ENCODE measurements around the gene CRYBG2.

The CRYBG2 gene

GRCh38 chr1:26346274-26347033, 7.5 kb downstream of the CRYBG2 start:
- TF ChIP-seq, protein P1, sequence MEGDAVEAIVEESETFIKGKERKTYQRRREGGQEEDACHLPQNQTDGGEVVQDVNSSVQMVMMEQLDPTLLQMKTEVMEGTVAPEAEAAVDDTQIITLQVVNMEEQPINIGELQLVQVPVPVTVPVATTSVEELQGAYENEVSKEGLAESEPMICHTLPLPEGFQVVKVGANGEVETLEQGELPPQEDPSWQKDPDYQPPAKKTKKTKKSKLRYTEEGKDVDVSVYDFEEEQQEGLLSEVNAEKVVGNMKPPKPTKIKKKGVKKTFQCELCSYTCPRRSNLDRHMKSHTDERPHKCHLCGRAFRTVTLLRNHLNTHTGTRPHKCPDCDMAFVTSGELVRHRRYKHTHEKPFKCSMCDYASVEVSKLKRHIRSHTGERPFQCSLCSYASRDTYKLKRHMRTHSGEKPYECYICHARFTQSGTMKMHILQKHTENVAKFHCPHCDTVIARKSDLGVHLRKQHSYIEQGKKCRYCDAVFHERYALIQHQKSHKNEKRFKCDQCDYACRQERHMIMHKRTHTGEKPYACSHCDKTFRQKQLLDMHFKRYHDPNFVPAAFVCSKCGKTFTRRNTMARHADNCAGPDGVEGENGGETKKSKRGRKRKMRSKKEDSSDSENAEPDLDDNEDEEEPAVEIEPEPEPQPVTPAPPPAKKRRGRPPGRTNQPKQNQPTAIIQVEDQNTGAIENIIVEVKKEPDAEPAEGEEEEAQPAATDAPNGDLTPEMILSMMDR (IDR thresholded peaks at IDR 0.05; ENCODE audit: control extremely low read depth, extremely low read depth, low read depth, missing control alignments), result no peak
- no peak for DNase-seq (ENCODE audit: extremely low spot score)
- ChIA-PET CTCF (interaction anchor here (0.7 to 5.5 kb wide), 7 partner anchors 16 to 310 kb away, joined by 3 to 30 read pairs (median 4); no protein-coding TSS in a partner anchor), POLR2A (no interaction called here)

DNA sequence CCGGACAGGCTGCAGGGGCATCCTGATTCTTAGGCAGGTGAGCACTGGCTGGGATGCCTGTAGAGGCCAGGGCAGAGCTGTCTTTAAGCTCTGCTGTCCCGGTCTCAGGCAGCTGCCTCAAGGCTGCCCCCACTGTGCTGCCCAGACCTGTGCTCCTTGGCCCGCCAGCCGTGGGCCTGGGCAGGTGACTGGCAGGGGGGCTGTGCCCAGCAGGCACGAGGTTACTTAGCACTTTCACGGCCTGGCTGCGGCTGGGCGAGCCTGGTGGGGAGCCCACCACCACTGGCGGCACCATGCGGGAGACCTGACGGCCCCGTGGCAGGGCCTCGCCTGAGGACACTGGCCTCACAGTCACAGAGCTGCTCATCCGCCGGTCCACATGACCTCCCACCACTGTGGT, 8.2 kb downstream of the CRYBG2 start:
- DNase-seq (ENCODE audit: extremely low spot score), result no peak
- POLR2A ChIA-PET, result no interaction called here
- CTCF ChIA-PET, result interaction anchor here (1.1 to 1.8 kb wide), 4 partner anchors 16 to 309 kb away, joined by 3 to 6 read pairs (median 5); no protein-coding TSS in a partner anchor
- TF ChIP-seq, protein P1 (IDR thresholded peaks at IDR 0.05; ENCODE audit: control extremely low read depth, extremely low read depth, low read depth, missing control alignments), result no peak

DNA sequence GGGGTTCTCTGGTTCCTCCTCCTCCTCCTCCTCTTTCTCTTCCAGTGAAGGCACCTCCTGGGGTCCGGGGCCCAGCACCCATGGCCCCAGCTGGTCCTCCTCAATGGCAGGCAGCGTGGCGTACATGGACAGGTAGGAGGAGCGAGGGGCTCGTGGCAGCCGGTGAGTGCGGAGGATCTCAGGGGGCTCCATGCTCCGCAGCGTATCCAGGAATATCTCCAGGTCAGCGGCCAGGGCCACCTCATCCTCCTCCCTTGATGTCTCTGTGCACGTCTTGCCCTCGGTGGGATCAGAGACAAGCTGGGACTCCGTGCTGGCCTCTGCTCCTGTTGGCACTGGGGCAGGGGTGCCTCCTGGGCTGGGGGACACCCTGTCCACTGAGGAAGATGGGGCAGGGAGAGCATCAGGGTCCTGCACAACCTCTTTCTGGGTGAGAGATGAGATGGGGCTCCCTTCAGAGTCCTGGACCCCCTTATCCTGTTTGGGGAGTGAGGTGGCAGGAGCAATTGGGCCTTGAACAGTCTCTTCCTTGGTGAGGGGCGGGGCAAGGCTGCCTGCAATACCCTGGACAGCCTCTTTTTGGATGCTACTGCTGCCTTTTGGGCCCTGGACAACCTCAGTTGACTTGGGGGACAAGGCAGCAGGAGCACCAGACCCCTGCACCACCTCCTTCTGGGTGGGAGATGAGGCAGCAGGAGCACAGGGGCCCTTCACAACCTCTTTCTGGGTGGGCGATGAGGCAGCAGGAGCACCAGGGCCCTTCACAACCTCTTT, 9.6 kb downstream of the CRYBG2 start:
- TF ChIP-seq, protein P1 (IDR thresholded peaks at IDR 0.05; ENCODE audit: control extremely low read depth, extremely low read depth, low read depth, missing control alignments), result no peak
- ChIA-PET CTCF (interaction anchor here (0.7 to 1.3 kb wide), 4 partner anchors 14 to 59 kb away, joined by 3 to 4 read pairs (median 3); no protein-coding TSS in a partner anchor), POLR2A (no interaction called here)
- no peak for DNase-seq (ENCODE audit: extremely low spot score)

DNA sequence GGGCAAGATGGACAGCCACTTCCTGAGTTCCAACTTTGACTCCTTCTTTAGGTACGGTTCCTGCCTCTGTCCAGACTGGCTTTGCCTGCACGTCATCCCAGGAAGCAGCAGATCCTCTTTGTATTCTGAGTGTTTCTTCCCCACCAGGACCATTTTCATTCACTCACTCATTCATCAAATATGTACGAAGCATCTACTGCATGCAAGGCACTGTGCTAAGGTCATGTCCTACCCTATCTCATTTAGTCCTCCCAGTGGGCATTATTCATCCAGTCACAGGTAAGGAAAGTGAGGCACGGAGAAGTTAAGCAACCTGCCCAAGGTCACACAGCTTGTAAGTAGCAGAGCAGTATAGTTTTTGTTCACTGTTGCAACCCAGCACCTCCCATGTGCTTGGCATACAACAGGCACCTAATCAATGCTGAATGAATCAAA, 13.9 kb downstream of the CRYBG2 start:
- ChIA-PET CTCF (interaction anchor here (1.3 to 3.3 kb wide), 3 partner anchors 18 to 65 kb away, joined by 3 to 10 read pairs (median 8); no protein-coding TSS in a partner anchor), POLR2A (no interaction called here)
- no peak for DNase-seq (ENCODE audit: extremely low spot score)
- TF ChIP-seq, protein P1 (IDR thresholded peaks at IDR 0.05; ENCODE audit: control extremely low read depth, extremely low read depth, low read depth, missing control alignments), result no peak

DNA sequence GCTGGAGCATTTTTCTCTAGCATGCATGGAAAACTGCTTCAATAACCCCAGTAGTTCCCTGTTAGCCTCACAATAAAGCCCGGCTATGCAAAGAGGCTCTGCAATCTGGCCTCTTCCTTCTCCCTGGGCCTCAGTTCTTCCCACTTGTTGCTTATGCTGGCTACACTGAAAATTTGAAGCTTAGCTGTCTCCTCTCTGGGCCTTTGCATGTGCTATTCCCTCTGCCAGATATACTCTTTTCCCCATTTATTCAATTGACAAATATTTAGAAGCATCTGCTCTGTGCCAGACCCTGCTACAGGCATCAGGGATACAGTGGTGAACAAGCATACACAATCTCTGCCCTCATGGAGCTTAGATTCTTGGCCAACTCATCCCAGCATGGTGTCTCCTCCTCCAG, 15.3 kb downstream of the CRYBG2 start:
- TF ChIP-seq, protein P1 (IDR thresholded peaks at IDR 0.05; ENCODE audit: control extremely low read depth, extremely low read depth, low read depth, missing control alignments), result no peak
- ChIA-PET CTCF (interaction anchor here (1.0 to 3.3 kb wide), 5 partner anchors 17 to 104 kb away, joined by 3 to 10 read pairs (median 4); partner anchors contain the start of gene CEP85), POLR2A (no interaction called here)

GRCh38 chr1:26337625-26338024, 16.3 kb downstream of the CRYBG2 start:
- TF ChIP-seq, protein P1 (IDR thresholded peaks at IDR 0.05; ENCODE audit: control extremely low read depth, extremely low read depth, low read depth, missing control alignments), result no peak
- DNase-seq (ENCODE audit: extremely low spot score), result no peak
- ChIA-PET POLR2A (no interaction called here), CTCF (interaction anchor here (1.0 to 3.3 kb wide), 5 partner anchors 16 to 104 kb away, joined by 3 to 10 read pairs (median 5); partner anchors contain the start of gene CEP85)

More for the DNA sequence above, 15.3 kb downstream of the CRYBG2 start:
- no peak for DNase-seq (ENCODE audit: extremely low spot score)
